HG02798 (cell line): ENCODE measurements around the gene KRT33B.

Experiments
- ATAC-seq: cut with Tn5 transposase; IDR thresholded peaks from one replicate; pipeline ENCODE4 v1.9.1; 2021; ENCODE audit warnings: mild to moderate bottlenecking; ENCODE audit not compliant: unreplicated experiment, poor library complexity

Gene KRT33B

DNA sequence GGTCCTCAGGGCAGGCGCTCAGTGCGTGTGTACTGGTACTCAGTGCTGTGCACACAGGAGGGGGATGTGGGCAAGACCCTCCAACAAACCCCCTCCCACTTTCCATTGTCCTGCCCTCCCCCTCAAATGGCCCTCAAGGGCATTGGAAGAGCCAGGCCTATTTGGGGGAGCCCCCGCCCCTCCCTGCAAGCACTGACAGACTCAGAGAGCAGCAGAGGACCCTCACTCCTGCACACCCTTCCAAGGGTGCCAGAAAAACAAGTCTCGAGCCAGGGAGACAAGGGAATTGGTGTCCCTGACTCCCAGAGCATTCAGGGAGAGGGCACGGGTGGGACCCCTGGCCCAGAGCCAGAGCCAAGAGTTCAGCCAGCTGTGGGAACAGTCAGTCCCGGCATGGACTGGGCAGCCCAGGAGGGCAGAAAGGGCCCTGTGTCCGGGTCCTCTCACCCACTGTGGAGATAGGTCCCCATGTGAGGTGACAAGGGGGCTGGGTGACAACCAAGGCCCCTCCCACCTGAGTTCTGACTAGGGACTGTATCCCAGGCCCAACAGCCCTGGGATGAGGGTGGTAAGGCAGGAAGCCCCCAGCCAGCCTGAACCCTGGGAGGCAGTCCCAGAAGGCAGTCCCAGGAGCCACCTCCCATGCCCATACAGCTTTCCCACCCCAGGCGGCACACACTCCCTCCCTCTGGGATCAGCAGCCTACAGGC is 42.0 kb downstream of the KRT33B start:
- no peak for ATAC-seq

DNA sequence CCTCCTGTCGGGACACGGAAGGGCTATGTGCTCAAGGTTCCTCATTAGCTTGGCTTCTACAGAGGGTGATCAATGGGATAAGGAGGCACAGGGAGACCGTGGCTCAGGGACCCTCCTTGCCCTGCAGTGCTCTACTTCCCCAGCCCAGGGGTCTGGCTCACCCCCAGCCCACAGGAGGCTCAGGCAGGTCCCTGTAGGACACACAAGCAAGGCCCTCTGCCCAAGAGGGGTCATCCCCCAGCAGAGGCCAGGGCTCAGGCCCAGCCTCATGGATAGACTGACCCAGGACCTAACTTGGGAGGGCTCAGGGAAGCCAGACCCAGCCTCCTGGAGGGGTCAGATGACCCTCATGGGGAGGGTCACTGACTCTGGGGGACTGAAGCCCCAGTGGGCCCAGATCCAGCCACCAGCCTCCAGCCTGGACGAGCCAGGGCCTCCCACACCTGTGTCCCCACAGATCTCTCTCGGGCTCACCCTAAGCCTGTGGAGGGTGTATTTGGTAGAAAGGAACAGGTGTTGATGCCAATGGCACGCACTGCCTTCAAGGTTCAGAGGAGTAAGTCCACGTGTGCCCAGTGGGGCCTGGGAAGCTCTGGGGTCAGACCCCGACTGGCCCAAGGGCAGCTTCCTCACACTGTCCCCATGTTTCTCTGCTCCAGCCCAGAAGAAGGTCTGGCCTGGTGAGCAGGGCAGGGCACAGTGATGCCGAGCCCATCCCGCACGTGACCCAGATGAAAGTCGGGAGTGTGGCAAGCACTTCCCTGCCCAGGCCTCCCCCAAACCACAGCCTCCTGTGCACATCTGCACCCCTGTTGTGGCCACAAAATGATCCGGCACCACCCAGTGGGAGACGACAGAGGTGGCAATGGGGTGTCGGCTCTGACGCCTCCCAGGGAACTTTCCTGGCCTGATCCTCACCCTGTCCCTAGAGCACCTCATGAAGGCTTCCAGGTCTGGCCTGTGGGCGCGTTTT is 43.2 kb downstream of the KRT33B start:
- ATAC-seq = no peak

DNA sequence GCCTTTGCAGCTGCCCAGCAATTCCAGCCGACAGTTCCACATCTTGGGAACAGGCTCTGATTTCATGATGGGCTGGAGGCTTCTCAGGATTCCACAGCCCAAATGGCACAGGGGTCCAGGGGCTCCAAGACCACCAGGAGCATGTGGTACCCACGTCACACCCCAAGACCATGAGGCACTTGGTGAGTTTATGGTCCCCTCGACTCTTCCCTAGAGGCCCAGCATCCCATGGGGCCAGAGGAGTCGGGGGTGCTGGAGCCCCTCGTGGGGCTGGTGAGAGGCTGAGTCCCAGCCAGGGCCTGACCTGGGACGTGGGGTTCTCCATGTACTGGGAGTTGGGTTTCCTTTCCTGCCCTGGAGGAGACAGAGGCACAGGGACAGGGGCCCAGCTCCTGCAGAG is 44.0 kb downstream of the KRT33B start:
- no peak for ATAC-seq

DNA sequence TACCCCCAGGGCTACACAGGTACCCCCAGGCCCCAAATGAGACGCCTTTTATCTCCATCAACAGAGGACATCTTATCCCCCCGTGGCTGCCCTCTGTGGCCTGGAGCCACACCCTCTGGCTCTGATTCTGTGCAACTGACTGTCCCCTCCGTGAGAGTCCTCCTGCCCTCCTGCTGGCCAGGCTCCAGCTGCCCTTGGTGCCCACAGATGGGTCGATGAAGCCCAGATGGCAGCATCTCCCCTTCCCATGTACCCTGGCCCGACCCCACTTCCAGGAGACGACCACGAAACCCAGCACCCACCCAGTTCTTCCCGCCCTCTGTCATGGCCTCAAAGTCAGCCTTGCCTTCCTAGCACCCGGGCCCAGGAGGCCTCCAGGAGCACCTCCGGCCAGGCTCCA is 44.5 kb downstream of the KRT33B start:
- no peak for ATAC-seq

DNA sequence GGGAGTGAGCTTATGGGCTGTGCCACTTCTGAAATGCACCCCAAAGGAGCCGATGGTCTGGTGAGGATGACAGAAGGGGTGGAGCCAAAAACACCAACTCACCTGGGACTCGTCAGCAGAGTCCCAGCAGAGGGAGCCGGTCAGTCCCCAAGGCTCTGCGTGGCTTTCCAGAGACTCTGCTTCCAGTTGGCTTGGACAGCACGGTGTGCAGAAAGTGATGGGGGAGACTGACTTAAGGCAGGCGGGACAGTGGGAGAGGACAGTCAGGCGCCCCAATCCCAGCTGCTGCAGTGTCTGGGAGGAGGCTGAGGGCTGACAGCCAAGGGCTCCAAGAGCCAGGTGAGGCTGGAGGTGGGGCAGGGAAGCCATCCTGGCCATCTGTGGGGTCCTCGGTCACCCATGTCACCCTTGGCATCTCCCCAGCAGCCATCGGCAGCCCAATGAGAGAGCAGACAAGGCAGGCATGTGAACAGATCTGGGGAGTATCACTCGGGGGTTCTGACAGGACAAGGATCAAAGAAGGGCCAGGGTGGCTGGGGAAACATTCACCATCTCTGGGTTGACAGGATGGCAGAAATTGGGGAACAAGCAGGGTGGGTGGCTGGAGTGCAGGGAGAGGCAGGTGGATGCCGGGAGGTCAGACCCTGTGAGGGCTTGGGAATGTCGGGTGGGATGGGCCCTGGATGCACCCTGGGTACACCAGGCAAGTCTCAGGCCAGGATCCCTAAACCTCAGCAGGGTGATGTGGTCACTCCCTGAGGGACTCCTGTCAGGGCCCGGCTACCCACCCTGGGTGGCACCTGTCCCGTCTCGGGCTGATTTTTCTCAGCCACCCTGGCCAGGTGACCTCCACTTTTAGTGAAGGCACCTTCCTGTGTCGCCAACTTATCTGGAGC is 45.2 kb downstream of the KRT33B start:
- ATAC-seq = no peak

DNA sequence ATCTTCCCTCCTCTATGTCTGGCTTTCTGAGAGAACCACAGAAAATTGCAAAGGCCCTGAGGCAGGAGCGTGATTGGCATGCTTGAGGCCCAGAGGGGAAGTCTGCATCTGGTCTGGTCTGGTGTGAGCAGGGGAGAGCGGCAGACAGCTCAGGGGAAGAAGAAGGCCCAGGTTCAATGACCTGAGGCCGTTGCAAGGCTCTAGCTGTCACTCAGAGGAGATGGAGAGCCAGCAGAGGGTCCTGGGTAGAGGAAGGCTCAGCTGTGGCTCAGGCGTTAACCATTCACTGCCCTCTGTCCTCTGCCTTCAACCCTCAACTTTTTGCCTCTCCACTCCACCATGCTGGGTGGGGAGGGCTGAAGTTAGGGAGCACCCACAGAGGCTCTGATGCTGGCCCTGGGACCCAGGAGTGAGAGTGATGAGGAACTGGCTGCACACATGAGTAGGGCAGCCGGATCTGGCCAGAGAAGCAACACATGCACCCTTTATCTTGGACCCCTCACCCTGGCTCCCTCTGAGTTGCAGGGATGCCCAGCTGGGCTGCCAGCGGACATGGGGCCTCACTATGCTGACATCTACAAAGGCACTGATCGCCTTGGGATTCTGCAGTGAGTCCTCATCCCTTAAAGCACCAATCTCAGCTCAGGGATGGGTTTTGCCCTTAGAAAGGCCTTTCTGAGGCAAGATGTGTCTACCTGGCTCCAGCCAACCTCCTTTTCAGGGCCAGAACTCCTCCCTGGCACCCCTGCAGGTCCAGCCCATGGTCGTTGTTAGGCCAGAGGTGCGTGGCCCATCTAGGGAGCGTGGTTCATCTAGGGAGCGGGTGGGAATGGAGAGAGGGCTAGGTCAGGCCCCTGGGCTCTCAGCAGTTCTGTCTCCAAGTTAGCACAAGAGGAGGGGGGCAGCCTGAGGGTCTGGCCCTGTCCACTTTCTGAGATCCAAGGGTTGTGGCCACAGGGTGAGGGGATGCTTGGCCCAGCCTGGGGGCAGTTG is 46.4 kb downstream of the KRT33B start:
- no peak for ATAC-seq

DNA sequence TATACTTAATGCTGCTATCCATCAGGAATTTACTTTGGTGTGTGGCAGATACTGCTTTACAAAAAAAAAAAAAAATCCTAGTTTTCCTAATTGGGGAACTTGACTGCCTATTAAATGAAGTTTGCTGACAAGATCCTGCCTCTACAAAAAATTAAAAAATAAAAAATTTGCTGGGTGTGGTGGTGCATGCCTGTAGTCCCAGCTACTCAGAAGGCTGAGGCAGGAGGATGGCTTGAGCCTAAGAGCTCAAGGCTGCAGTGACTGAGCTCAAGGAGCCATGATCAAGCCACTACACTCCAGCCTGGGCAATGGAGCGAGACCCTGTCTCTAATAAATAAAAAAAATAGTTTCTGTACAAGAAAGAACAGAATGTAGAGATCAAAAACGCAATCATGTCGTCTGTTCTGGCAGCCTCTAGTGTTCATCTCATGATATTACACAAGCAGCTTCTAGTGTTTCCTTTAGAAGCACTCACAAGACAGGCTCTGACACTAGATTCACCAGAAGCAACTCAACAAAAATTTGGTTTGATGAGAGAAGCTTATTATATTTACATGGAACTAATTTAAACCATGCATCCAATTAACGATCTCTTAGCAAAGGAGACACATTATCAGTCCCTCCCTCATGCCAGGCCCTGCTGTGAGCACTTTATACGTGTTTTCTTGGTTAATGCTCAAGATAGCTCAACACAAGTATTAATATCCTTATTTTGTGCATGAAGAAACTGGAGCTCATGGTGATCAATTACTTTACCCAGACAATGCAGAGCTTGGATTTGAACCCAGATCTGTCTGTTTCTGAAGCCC is 47.3 kb downstream of the KRT33B start:
- no peak for ATAC-seq

DNA sequence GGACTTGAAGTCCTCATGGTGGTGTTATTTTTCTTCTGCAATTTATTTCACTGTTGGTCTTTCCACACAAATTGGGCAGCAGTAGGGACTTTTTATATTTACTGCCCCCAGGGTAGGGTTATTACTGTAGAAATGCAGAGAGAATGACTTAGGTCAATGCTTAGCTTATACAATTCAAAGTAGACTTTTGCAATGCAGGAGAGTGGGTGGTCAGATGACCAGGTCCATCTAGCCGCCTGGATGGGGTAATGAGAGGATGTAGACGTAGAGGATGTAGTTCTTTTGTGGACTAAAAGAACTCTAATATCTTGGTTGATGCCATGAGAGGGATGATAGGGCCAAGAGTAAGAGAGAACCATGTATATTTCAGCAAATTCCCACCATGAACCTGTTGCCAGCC is 51.4 kb downstream of the KRT33B start:
- ATAC-seq = no peak

DNA sequence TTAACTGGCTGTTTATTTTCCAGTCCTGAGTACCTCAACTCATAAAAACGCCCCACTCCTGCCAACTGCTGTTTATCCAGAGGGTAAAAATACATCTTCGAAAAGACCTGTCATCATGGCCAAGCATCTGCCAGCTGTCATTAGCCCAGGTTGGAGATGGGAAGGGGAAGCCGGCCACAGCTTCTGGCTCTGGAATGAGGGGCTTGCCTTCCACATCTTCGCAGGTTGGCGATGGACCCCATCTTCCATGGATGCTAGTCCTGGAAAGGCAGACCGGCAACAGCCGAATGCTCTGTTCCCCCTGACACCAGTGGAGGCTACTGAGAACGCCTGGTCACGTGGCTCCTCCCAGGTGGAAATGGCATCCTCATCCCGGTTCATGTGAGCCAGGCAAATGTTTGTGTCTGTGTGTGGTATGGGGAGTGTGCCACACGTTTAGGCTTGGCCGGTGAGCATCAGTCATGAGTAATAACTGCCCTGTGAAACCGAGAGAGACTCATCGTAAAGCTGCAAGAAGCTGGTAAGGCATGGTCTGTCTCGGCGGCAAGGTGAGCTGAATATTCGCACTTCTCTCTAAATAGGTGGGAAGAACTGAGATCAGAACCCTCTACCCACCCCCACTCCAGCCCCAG is 53.7 kb downstream of the KRT33B start:
- ATAC-seq = no peak

DNA sequence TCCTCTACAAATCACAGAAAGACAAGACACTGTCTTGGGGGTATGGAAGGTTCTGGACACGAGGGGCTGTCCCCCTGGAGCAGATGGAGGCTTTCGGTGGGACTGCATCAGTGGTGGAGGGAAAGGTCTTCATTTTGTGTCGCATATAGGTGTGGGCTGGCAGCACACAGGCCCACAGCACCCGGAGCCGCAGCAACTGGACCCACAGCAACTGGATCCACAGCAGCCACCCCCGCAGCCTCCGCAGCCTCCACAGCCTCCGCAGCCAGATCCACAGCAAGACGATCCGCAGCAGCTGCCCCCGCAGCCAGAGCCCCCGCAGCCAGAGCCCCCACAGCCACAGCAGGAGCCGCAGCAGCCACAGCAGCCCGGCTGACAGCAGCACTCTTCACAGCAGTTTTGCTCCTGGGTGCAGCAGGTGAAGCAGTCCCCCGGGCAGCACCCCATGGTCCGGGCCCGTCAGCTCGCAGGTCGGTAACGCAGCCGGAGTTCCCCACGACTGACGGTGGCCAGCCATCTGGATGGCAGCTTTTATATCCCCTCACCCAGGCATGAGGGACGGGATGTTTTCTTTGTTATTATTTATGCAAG is 54.3 kb downstream of the KRT33B start, which contains the start of gene KRTAP17-1:
Gene KRTAP17-1 (minus strand): TSS at position 507 of the 591 bp plus-strand sequence. CDS start 60 bp downstream, at position 447.
- no peak for ATAC-seq
